ENCODE data around the gene CCKAR.

The CCKAR gene

DNA sequence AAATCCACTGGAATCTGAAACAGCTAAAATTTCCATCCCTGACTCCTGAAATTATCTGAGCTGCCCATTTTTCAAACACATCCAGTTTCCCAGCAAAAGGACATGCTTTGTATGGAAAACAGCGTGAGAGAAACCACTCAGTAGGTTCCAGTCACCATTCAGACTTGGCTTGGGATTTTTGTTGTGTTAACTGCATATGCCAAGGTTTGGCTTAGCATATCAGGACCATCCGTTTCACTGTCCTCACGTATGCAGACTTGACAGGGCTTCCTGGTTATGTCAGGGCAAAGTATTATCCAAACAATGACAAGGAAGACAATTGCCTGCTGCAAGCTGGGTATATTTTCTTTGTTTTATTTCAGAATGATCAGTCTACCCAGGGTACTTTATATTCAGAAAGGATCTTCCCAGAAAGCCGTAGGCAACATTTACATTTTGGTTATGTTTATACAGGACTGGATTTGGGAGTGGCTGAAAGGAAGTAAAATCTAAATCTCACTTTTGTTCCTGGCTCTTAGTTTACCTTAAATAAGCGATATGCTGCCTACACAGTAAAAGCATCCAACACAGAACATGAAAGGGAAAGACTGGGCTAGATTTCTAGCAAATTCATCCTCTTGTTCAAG is 41.3 kb upstream of the CCKAR start:
- DNase-seq (ENCODE audit: low read depth in 1 of 2, low spot score in 1 of 2), result no peak
- TF ChIP-seq POLR2AphosphoS5 (IDR thresholded peaks at IDR 0.05; ENCODE audit: low read depth) (no peak), SPI1 (IDR thresholded peaks at IDR 0.05; ENCODE audit: borderline replicate concordance, low read depth) (no peak), GABPA (IDR thresholded peaks at IDR 0.05; ENCODE audit: low read depth) (no peak)
- TF ChIP-seq, protein P1, sequence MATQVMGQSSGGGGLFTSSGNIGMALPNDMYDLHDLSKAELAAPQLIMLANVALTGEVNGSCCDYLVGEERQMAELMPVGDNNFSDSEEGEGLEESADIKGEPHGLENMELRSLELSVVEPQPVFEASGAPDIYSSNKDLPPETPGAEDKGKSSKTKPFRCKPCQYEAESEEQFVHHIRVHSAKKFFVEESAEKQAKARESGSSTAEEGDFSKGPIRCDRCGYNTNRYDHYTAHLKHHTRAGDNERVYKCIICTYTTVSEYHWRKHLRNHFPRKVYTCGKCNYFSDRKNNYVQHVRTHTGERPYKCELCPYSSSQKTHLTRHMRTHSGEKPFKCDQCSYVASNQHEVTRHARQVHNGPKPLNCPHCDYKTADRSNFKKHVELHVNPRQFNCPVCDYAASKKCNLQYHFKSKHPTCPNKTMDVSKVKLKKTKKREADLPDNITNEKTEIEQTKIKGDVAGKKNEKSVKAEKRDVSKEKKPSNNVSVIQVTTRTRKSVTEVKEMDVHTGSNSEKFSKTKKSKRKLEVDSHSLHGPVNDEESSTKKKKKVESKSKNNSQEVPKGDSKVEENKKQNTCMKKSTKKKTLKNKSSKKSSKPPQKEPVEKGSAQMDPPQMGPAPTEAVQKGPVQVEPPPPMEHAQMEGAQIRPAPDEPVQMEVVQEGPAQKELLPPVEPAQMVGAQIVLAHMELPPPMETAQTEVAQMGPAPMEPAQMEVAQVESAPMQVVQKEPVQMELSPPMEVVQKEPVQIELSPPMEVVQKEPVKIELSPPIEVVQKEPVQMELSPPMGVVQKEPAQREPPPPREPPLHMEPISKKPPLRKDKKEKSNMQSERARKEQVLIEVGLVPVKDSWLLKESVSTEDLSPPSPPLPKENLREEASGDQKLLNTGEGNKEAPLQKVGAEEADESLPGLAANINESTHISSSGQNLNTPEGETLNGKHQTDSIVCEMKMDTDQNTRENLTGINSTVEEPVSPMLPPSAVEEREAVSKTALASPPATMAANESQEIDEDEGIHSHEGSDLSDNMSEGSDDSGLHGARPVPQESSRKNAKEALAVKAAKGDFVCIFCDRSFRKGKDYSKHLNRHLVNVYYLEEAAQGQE (IDR thresholded peaks at IDR 0.05; ENCODE audit: insufficient replicate concordance, low read depth), result no peak
- TF ChIP-seq, protein P2, sequence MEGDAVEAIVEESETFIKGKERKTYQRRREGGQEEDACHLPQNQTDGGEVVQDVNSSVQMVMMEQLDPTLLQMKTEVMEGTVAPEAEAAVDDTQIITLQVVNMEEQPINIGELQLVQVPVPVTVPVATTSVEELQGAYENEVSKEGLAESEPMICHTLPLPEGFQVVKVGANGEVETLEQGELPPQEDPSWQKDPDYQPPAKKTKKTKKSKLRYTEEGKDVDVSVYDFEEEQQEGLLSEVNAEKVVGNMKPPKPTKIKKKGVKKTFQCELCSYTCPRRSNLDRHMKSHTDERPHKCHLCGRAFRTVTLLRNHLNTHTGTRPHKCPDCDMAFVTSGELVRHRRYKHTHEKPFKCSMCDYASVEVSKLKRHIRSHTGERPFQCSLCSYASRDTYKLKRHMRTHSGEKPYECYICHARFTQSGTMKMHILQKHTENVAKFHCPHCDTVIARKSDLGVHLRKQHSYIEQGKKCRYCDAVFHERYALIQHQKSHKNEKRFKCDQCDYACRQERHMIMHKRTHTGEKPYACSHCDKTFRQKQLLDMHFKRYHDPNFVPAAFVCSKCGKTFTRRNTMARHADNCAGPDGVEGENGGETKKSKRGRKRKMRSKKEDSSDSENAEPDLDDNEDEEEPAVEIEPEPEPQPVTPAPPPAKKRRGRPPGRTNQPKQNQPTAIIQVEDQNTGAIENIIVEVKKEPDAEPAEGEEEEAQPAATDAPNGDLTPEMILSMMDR (IDR thresholded peaks at IDR 0.05; ENCODE audit: insufficient read depth, low read length), result no peak
- no peak overlapping the region for H3K4me3 ChIP-seq (replicated peaks; ENCODE audit: insufficient read depth, low read length)
- no peak overlapping the region for H3K27ac ChIP-seq (replicated peaks)
- H3K27me3 ChIP-seq (ENCODE audit: insufficient read depth, poor library complexity, severe bottlenecking), result no peaks in the 10 kb centered on the region

DNA sequence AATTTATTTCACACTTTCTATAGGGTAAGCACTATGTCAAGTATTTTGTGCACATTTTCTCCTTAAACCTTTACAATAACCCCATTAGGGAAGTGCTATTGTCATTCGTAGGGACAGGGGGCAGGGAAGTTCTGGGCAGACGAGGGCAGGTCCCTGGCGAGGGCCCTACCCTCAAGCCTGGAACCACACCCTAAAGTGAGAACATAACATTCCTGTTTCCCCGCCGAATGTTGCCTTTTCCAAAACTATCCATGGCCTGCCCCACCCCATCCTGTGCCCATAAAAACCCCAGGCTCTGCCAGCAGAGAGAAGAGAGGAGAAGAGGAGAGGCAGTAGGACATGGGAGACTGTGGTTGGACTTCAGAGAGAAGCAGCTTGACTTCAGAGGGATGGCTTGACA is 39.8 kb upstream of the CCKAR start:
- DNase-seq (ENCODE audit: low read depth in 1 of 2, low spot score in 1 of 2), result no peak
- TF ChIP-seq SPI1 (IDR thresholded peaks at IDR 0.05; ENCODE audit: borderline replicate concordance, low read depth), result no peak
- no peak for TF ChIP-seq POLR2AphosphoS5 (IDR thresholded peaks at IDR 0.05; ENCODE audit: low read depth)
- no peak for TF ChIP-seq GABPA (IDR thresholded peaks at IDR 0.05; ENCODE audit: low read depth)
- TF ChIP-seq, protein P2 (IDR thresholded peaks at IDR 0.05; ENCODE audit: insufficient read depth, low read length), result no peak
- TF ChIP-seq, protein P1 (IDR thresholded peaks at IDR 0.05; ENCODE audit: insufficient replicate concordance, low read depth), result no peak
- no peak overlapping the region for H3K4me3 ChIP-seq (replicated peaks; ENCODE audit: insufficient read depth, low read length)
- no peak overlapping the region for H3K27ac ChIP-seq (replicated peaks)
- no peaks in the 10 kb centered on the region for H3K27me3 ChIP-seq (ENCODE audit: insufficient read depth, poor library complexity, severe bottlenecking)

DNA sequence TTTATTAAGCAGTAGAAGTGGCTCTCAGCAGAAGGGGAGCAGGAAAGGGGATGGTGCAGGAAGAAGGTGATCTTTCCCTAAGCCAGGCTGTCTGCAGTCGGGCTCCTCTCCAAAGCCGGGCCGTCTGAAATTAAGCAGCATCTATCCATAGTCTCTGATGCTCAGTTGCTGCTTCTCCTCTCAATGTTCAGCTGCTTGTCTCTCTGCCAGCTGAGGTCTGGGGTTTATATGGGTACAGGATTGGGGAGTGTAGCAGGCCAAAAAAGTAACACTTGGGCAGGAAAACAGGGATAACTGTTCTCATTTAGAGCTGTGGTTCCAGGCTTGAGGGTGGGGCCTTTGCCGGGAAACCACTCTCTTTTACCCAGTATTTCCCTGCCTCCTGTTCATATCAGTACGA is 39.2 kb upstream of the CCKAR start:
- no peak overlapping the region for H3K4me3 ChIP-seq (replicated peaks; ENCODE audit: insufficient read depth, low read length)
- DNase-seq (ENCODE audit: low read depth in 1 of 2, low spot score in 1 of 2), result no peak
- TF ChIP-seq, protein P2 (IDR thresholded peaks at IDR 0.05; ENCODE audit: insufficient read depth, low read length), result no peak
- TF ChIP-seq POLR2AphosphoS5 (IDR thresholded peaks at IDR 0.05; ENCODE audit: low read depth) (no peak), SPI1 (IDR thresholded peaks at IDR 0.05; ENCODE audit: borderline replicate concordance, low read depth) (no peak), GABPA (IDR thresholded peaks at IDR 0.05; ENCODE audit: low read depth) (no peak)
- TF ChIP-seq, protein P1 (IDR thresholded peaks at IDR 0.05; ENCODE audit: insufficient replicate concordance, low read depth), result no peak
- no peaks in the 10 kb centered on the region for H3K27me3 ChIP-seq (ENCODE audit: insufficient read depth, poor library complexity, severe bottlenecking)
- H3K27ac ChIP-seq (replicated peaks), result no peak overlapping the region

Data from HL-60 (cell line).